GM12878 (cell line): ENCODE data around the gene PPP6R2. TPM values are rescaled to one million over a fixed set of nuclear protein-coding genes. Genes with fewer than 3 reads are reported as not detected.

Experiments used
- ATAC-seq: fragments of 200-7000 bp; cut with Tn5 transposase; 3 replicates; pipeline ENCODE4 v1.9.1; 2020; ENCODE audit warnings: mild to moderate bottlenecking, moderate library complexity
- BruUV-seq: library from RNA; stranded (reverse); fragments of 400-500 nt; replicated peaks from 2 replicates; lab custom pipeline; 2021; lab: Mats Ljungman, UMichigan
- CTCF ChIA-PET: fragments of 300-600 bp; sonication (Branson Sonifier 250); formaldehyde crosslinking; extraction: SDS; loops from one replicate; lab custom pipeline; 2021; ENCODE audit warnings: inconsistent platforms; lab: Yijun Ruan, JAX
- POLR2A ChIA-PET: fragments of 350-600 bp; formaldehyde crosslinking; extraction: SDS; loops from one replicate; lab custom pipeline; 2021; ENCODE audit warnings: inconsistent platforms; lab: Charles Lee
- RAD21 ChIA-PET: fragments of 300-600 bp; sonication (Branson Sonifier 250); formaldehyde crosslinking; loops from one replicate; lab custom pipeline; 2023; ENCODE audit warnings: antibody characterized with exemption; ENCODE audit not compliant: unreplicated experiment; lab: Charles Lee
- SMC1A ChIA-PET: fragments of 300-600 bp; sonication (Branson Sonifier 250); formaldehyde crosslinking; loops from one replicate; lab custom pipeline; 2023; ENCODE audit not compliant: unreplicated experiment, uncharacterized antibody; lab: Charles Lee
- DNase-seq: peaks from one replicate; pipeline ENCODE4 v3.0.0-alpha.2; 2011; ENCODE audit warnings: low read depth, low spot score
- FAIRE-seq: peaks from 3 replicates; lab custom pipeline; 2011; peaks lifted over from hg19 to GRCh38; lab: Jason Lieb, UNC
- H2AFZ ChIP-seq: 2 replicates; pipeline ENCODE4 v1.6.0; 2011; ENCODE audit warnings: low read depth, low read length, control low read depth; ENCODE audit not compliant: control insufficient read depth
- H3K27ac ChIP-seq: 2 replicates; pipeline ENCODE4 v1.5.1; 2011; ENCODE audit warnings: control low read depth; ENCODE audit not compliant: control insufficient read depth, insufficient read depth
- H3K27me3 ChIP-seq, 2 experiments: replicated peaks in 1 of 2; 2 replicates each; pipeline versions ENCODE4 v1.6.0 to v1.6.1; 2011; ENCODE audit warnings: low read length in 1 of 2; ENCODE audit not compliant: control insufficient read depth in 2 of 2, insufficient read depth in 2 of 2
- H3K36me3 ChIP-seq, 2 experiments: 2 replicates each; pipeline ENCODE4 v1.5.1; 2011; ENCODE audit warnings: low read length in 1 of 2; ENCODE audit not compliant: control insufficient read depth in 2 of 2, insufficient read depth in 2 of 2
- H3K4me1 ChIP-seq: 2 replicates; pipeline ENCODE4 v1.6.1; 2011; ENCODE audit warnings: mild to moderate bottlenecking, low read length, moderate library complexity, mixed read lengths; ENCODE audit not compliant: control insufficient read depth, insufficient read depth
- H3K4me2 ChIP-seq: 2 replicates; pipeline ENCODE4 v1.6.0; 2011; ENCODE audit warnings: control low read depth; ENCODE audit not compliant: control insufficient read depth, insufficient read depth
- H3K4me3 ChIP-seq: fragments of 200-600 bp; sonication (generic); 2 replicates; pipeline ENCODE4 v1.5.1; 2016
- H3K79me2 ChIP-seq: 2 replicates; pipeline ENCODE4 v1.6.0; 2011; ENCODE audit warnings: low read length; ENCODE audit not compliant: control insufficient read depth, insufficient read depth
- H3K9ac ChIP-seq: 2 replicates; pipeline ENCODE4 v1.8.0; 2011; ENCODE audit warnings: low read length, control low read depth, mixed read lengths; ENCODE audit not compliant: control insufficient read depth, insufficient read depth
- H3K9me3 ChIP-seq: replicated peaks from 3 replicates; pipeline ENCODE4 v1.5.1; 2011; ENCODE audit warnings: mild to moderate bottlenecking, low read length; ENCODE audit not compliant: control insufficient read depth, insufficient read depth
- H4K20me1 ChIP-seq: 2 replicates; pipeline ENCODE4 v1.6.0; 2011; ENCODE audit not compliant: control insufficient read depth, insufficient read depth
- CBX5 ChIP-seq: sonication (generic); IDR thresholded peaks from 2 replicates; pipeline ENCODE4 v1.6.1; 2016; ENCODE audit warnings: low read depth, moderate library complexity, mild to moderate bottlenecking, inconsistent platforms
- ELK1 ChIP-seq: IDR thresholded peaks from 2 replicates; pipeline ENCODE4 v1.6.1; 2012; ENCODE audit warnings: low read depth, low read length, improper control_type of control experiment
- FOS ChIP-seq: IDR thresholded peaks from 3 replicates; pipeline ENCODE4 v1.6.1; 2011; ENCODE audit warnings: borderline replicate concordance; ENCODE audit not compliant: insufficient read length; ENCODE audit errors: extremely low read depth
- NBN ChIP-seq: fragments of 450-650 bp; IDR thresholded peaks from 2 replicates; pipeline ENCODE4 v1.6.1; 2016
- NFYA ChIP-seq: IDR thresholded peaks from 2 replicates; pipeline ENCODE4 v1.6.1; 2011; ENCODE audit warnings: low read depth, mild to moderate bottlenecking, low read length, improper control_type of control experiment, borderline replicate concordance
- RELB ChIP-seq: fragments of 450-650 bp; IDR thresholded peaks from 2 replicates; pipeline ENCODE4 v1.6.1; 2017; ENCODE audit warnings: low read depth, mild to moderate bottlenecking, moderate library complexity
- SIX5 ChIP-seq: IDR thresholded peaks from 2 replicates; pipeline ENCODE4 v1.6.1; 2011; ENCODE audit warnings: mild to moderate bottlenecking, low read depth, low read length, moderate library complexity; ENCODE audit not compliant: severe bottlenecking
- STAT3 ChIP-seq: IDR thresholded peaks from 2 replicates; pipeline ENCODE4 v1.6.1; 2011; ENCODE audit warnings: low read depth, low read length, improper control_type of control experiment
- WGBS: methylation state at CpG from one replicate; pipeline ENCODE4 v1.1.6; 2016; ENCODE audit warnings: low lambda C conversion rate; ENCODE audit not compliant: insufficient replicate concordance, insufficient coverage; ENCODE audit errors: missing lambda C conversion rate; 5-methylcytosine and 5-hydroxymethylcytosine counted together
- in situ Hi-C: fragments of 300-500 bp; cut with MboI; formaldehyde crosslinking; loops from 9 replicates; pipeline ENCODE4 v1.14.3; 2018; ENCODE audit warnings: mixed read lengths
- intact Hi-C: fragments of 100-400 bp; cut with micrococcal nuclease; formaldehyde crosslinking; loops from one replicate; pipeline ENCODE4 v1.14.2; 2022; ENCODE audit not compliant: unreplicated experiment
- polyA plus RNA-seq, 11 experiments: library from polyadenylated mRNA; depleted of rRNA in 4 of 11; unstranded in 6 of 11; stranded (reverse) in 5 of 11; fragments of >200 nt; fragmentation: Nextera tagmentation in 4 of 11; fragmentation: Illumina TruSeq in 1 of 11; extraction: Ambion mirVana in 4 of 11; extraction: Trizol in 1 of 11; gene quantifications; 1 replicate in 1 of 11; 2 replicates in 10 of 11; pipeline versions ENCODE4 v1.2.1 to v1.2.3, GENCODE V29; 2011 to 2016; ENCODE audit warnings: inconsistent platforms in 2 of 11, missing spikeins in 2 of 11, low read depth in 1 of 11
- total RNA-seq, 4 experiments: library from RNA; depleted of rRNA in 3 of 4; stranded (reverse); fragments of >200 nt in 3 of 4; fragmentation: Illumina TruSeq in 1 of 4; extraction: Trizol in 1 of 4; gene quantifications; 2 replicates each; pipeline versions ENCODE4 v1.2.1 to v1.2.3, GENCODE V29; 2013 to 2021
- TF ChIP-seq, protein P1 (sequence below): fragments of 450-650 bp; IDR thresholded peaks from 2 replicates; pipeline ENCODE4 v1.6.1; 2017; ENCODE audit warnings: mild to moderate bottlenecking, low read depth, inconsistent platforms; ENCODE audit not compliant: poor library complexity, severe bottlenecking
- TF ChIP-seq, protein P2 (sequence below): fragments of 450-650 bp; IDR thresholded peaks from 2 replicates; pipeline ENCODE4 v1.6.1; 2017; ENCODE audit warnings: mild to moderate bottlenecking, moderate library complexity

Gene PPP6R2
- total and polyA plus RNA-seq, 10 of the 15 experiments (the other 5 are each of a cell fraction or from before 2014, with no cell fraction given), result 0.29 to 52.6 (median 25.4) TPM

- no peaks in the 10 kb centered on the region for H3K9me3 ChIP-seq
- no peak for FAIRE-seq
- no peaks in the 10 kb centered on the region for H3K27me3 ChIP-seq
- H2AFZ ChIP-seq, result no peak overlapping the region
- no peak overlapping the region for H3K27ac ChIP-seq
- no peaks in the 10 kb centered on the region for H3K79me2 ChIP-seq
- ChIA-PET POLR2A (interaction anchor here (0.5 to 0.7 kb wide), 2 partner anchors 37 to 193 kb away, joined by 3 to 6 read pairs; no protein-coding TSS in a partner anchor), RAD21 (interaction anchor here (1.1 to 1.2 kb wide), 2 partner anchors 97 to 107 kb away, joined by 3 to 4 read pairs; partner anchors contain the start of genes LMF2 and NCAPH2), CTCF (interaction anchor here (0.7 to 3.1 kb wide), 6 partner anchors 68 to 220 kb away, joined by 3 to 17 read pairs (median 7); partner anchors contain the start of gene CHKB), SMC1A (interaction anchor here (1.2 to 1.6 kb wide), 4 partner anchors 70 to 221 kb away, joined by 3 to 7 read pairs (median 4); no protein-coding TSS in a partner anchor)
- H3K9ac ChIP-seq, result no peak overlapping the region
- H3K4me2 ChIP-seq, result no peak overlapping the region
- intact Hi-C loops, result no loop called here
- ATAC-seq, result no peak
- H3K36me3 ChIP-seq, result peaks cover 10 to 16% of the 10 kb centered on the region in 2 experiments
- DNase-seq, result no peak
- H3K4me3 ChIP-seq, result no peak overlapping the region
- no peaks in the 10 kb centered on the region for H4K20me1 ChIP-seq
- no TSS peak for BruUV-seq
- H3K4me1 ChIP-seq, result peaks cover 12% of the 10 kb centered on the region
- in situ Hi-C loops, result no loop called here
- 72% methylated on average over 4 of the region's 4 CpGs for WGBS
- TF ChIP-seq CBX5 (no peak), ELK1 (no peak), RELB (no peak), STAT3 (no peak), SIX5 (no peak), NBN (no peak), FOS (no peak), NFYA (no peak)
- TF ChIP-seq, protein P1, sequence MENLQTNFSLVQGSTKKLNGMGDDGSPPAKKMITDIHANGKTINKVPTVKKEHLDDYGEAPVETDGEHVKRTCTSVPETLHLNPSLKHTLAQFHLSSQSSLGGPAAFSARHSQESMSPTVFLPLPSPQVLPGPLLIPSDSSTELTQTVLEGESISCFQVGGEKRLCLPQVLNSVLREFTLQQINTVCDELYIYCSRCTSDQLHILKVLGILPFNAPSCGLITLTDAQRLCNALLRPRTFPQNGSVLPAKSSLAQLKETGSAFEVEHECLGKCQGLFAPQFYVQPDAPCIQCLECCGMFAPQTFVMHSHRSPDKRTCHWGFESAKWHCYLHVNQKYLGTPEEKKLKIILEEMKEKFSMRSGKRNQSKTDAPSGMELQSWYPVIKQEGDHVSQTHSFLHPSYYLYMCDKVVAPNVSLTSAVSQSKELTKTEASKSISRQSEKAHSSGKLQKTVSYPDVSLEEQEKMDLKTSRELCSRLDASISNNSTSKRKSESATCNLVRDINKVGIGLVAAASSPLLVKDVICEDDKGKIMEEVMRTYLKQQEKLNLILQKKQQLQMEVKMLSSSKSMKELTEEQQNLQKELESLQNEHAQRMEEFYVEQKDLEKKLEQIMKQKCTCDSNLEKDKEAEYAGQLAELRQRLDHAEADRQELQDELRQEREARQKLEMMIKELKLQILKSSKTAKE, result no peak
- TF ChIP-seq, protein P2, sequence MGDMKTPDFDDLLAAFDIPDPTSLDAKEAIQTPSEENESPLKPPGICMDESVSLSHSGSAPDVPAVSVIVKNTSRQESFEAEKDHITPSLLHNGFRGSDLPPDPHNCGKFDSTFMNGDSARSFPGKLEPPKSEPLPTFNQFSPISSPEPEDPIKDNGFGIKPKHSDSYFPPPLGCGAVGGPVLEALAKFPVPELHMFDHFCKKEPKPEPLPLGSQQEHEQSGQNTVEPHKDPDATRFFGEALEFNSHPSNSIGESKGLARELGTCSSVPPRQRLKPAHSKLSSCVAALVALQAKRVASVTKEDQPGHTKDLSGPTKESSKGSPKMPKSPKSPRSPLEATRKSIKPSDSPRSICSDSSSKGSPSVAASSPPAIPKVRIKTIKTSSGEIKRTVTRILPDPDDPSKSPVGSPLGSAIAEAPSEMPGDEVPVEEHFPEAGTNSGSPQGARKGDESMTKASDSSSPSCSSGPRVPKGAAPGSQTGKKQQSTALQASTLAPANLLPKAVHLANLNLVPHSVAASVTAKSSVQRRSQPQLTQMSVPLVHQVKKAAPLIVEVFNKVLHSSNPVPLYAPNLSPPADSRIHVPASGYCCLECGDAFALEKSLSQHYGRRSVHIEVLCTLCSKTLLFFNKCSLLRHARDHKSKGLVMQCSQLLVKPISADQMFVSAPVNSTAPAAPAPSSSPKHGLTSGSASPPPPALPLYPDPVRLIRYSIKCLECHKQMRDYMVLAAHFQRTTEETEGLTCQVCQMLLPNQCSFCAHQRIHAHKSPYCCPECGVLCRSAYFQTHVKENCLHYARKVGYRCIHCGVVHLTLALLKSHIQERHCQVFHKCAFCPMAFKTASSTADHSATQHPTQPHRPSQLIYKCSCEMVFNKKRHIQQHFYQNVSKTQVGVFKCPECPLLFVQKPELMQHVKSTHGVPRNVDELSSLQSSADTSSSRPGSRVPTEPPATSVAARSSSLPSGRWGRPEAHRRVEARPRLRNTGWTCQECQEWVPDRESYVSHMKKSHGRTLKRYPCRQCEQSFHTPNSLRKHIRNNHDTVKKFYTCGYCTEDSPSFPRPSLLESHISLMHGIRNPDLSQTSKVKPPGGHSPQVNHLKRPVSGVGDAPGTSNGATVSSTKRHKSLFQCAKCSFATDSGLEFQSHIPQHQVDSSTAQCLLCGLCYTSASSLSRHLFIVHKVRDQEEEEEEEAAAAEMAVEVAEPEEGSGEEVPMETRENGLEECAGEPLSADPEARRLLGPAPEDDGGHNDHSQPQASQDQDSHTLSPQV, result no peak
Measured at GRCh38 chr22:50400406-50400805, 57.3 kb downstream of the PPP6R2 start.
